Astrocyte (in vitro differentiated cells and primary cell): ENCODE data around the gene SNAI3. TPM values are rescaled to one million over a fixed set of nuclear protein-coding genes. Genes with fewer than 3 reads are reported as not detected.
A peak's percentile ranks its signal among the peaks of the same experiment; 100 is the strongest.

Experiments used
- DNase-seq: peaks from one replicate; pipeline ENCODE4 v3.0.0-alpha.2; 2010; ENCODE audit warnings: low read depth
- FAIRE-seq: peaks from 2 replicates; lab custom pipeline; 2011; peaks lifted over from hg19 to GRCh38; lab: Jason Lieb, UNC
- H2AFZ ChIP-seq: 2 replicates; pipeline ENCODE4 v1.6.0; 2012; ENCODE audit warnings: low read depth, low read length, inconsistent platforms
- H3K27ac ChIP-seq: 2 replicates; pipeline ENCODE4 v1.5.1; 2011; ENCODE audit warnings: low read depth, low read length, inconsistent platforms
- H3K27me3 ChIP-seq: 2 replicates; pipeline ENCODE4 v1.6.0; 2011; ENCODE audit warnings: low read length, inconsistent platforms; ENCODE audit not compliant: insufficient read depth
- H3K36me3 ChIP-seq: 2 replicates; pipeline ENCODE4 v1.5.1; 2011; ENCODE audit warnings: low read length, inconsistent platforms; ENCODE audit not compliant: insufficient read depth
- H3K4me1 ChIP-seq: 2 replicates; pipeline ENCODE4 v1.5.1; 2011; ENCODE audit warnings: low read length, inconsistent platforms; ENCODE audit not compliant: insufficient read depth
- H3K4me2 ChIP-seq: 2 replicates; pipeline ENCODE4 v1.6.0; 2012; ENCODE audit warnings: low read length, inconsistent platforms
- H3K4me3 ChIP-seq: 2 replicates; pipeline ENCODE4 v1.5.1; 2011; ENCODE audit warnings: low read depth, mild to moderate bottlenecking, low read length, inconsistent platforms; ENCODE audit not compliant: insufficient read depth
- H3K79me2 ChIP-seq: 2 replicates; pipeline ENCODE4 v1.6.0; 2012; ENCODE audit warnings: mild to moderate bottlenecking, low read length, inconsistent platforms; ENCODE audit not compliant: insufficient read depth
- H3K9ac ChIP-seq: 2 replicates; pipeline ENCODE4 v1.6.0; 2012; ENCODE audit warnings: mild to moderate bottlenecking, low read length, inconsistent platforms
- H3K9me3 ChIP-seq: 2 replicates; pipeline ENCODE4 v1.5.1; 2012; ENCODE audit warnings: low read depth, mild to moderate bottlenecking, low read length, inconsistent platforms; ENCODE audit not compliant: insufficient read depth
- H4K20me1 ChIP-seq: 2 replicates; pipeline ENCODE4 v1.6.0; 2012; ENCODE audit warnings: low read length, inconsistent platforms; ENCODE audit not compliant: insufficient read depth
- H3K27ac Mint-ChIP-seq: one replicate; pipeline ENCODE4 v1.8.0; 2021; ENCODE audit warnings: mild to moderate bottlenecking, mixed read lengths; ENCODE audit not compliant: unreplicated experiment
- H3K27me3 Mint-ChIP-seq: one replicate; pipeline ENCODE4 v1.8.0; 2021; ENCODE audit warnings: low read depth, mixed read lengths; ENCODE audit not compliant: unreplicated experiment
- H3K36me3 Mint-ChIP-seq: one replicate; pipeline ENCODE4 v1.8.0; 2021; ENCODE audit warnings: low read depth, mixed read lengths; ENCODE audit not compliant: unreplicated experiment
- H3K4me1 Mint-ChIP-seq: one replicate; pipeline ENCODE4 v1.8.0; 2021; ENCODE audit warnings: low read depth, mixed read lengths; ENCODE audit not compliant: unreplicated experiment
- H3K4me3 Mint-ChIP-seq: one replicate; pipeline ENCODE4 v1.8.0; 2021; ENCODE audit warnings: mild to moderate bottlenecking, moderate library complexity, mixed read lengths; ENCODE audit not compliant: unreplicated experiment
- H3K9me3 Mint-ChIP-seq: one replicate; pipeline ENCODE4 v1.8.0; 2021; ENCODE audit warnings: mild to moderate bottlenecking, mixed read lengths; ENCODE audit not compliant: unreplicated experiment
- CTCF ChIP-seq: IDR thresholded peaks from 2 replicates; pipeline ENCODE4 v1.5.1; 2011; ENCODE audit warnings: low read depth, mild to moderate bottlenecking, inconsistent platforms, low read length, moderate library complexity; ENCODE audit not compliant: insufficient read depth
- EZH2 ChIP-seq: IDR thresholded peaks from 2 replicates; pipeline ENCODE4 v1.6.1; 2012; ENCODE audit warnings: mild to moderate bottlenecking, low read length, inconsistent platforms; ENCODE audit not compliant: insufficient read depth
- total RNA-seq: library from RNA; stranded (reverse); gene quantifications from 2 replicates; pipeline ENCODE4 v1.2.1, GENCODE V29; 2021

SNAI3 gene
- total RNA-seq, 1 donor from 2014 or later, result 0.48 TPM

DNA sequence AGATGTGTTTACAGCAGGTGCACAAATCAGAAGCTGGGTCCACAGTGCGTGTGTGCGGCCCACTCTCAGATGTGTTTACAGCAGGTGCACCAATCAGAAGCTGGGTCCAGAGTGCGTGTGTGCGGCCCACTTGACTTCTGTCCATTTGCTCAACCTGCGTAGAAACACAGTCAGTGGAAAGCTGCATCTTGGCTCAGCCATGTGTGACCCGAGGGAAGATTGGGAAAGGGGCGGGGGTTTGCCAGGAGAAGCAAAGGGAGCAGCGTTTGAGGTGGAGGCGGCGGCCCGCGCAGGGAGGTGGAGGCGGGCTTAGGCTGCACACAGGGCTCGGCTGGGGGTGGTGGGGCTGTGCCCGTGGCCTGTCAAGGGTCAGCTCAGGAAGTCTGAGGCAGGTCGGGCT is 24.2 kb upstream of the SNAI3 start:
- Mint-ChIP-seq H3K9me3 (no peaks in the 10 kb centered on the region), H3K27ac (no peak overlapping the region), H3K36me3 (no peaks in the 10 kb centered on the region), H3K4me3 (no peak overlapping the region), H3K4me1 (peaks cover 9% of the 10 kb centered on the region), H3K27me3 (no peaks in the 10 kb centered on the region)
- Histone ChIP-seq H3K4me2 (no peak overlapping the region), H3K4me1 (peaks cover 7% of the 10 kb centered on the region), H3K9ac (no peak overlapping the region), H3K36me3 (peaks cover 3% of the 10 kb centered on the region), H3K27me3 (no peaks in the 10 kb centered on the region), H3K4me3 (no peak overlapping the region), H3K9me3 (no peaks in the 10 kb centered on the region), H2AFZ (no peak overlapping the region), H4K20me1 (peaks cover 75% of the 10 kb centered on the region), H3K27ac (no peak overlapping the region), H3K79me2 (peaks cover 69% of the 10 kb centered on the region)
- no peak for TF ChIP-seq EZH2
- TF ChIP-seq CTCF, result no peak
- DNase-seq, result no peak
- no peak for FAIRE-seq

GRCh38 chr16:88706965-88707826 is 20.9 kb upstream of the SNAI3 start:
- H3K9me3 ChIP-seq, result no peaks in the 10 kb centered on the region
- H3K27me3 ChIP-seq, result no peaks in the 10 kb centered on the region
- H3K36me3 Mint-ChIP-seq, result no peaks in the 10 kb centered on the region
- H3K4me1 ChIP-seq, result peaks cover 23% of the 10 kb centered on the region
- H3K9me3 Mint-ChIP-seq, result no peaks in the 10 kb centered on the region
- peak overlapping the region; percentile 90 for H3K4me3 Mint-ChIP-seq
- peak overlapping the region; percentile 88 for H3K4me3 ChIP-seq
- H3K36me3 ChIP-seq, result peaks cover 3% of the 10 kb centered on the region
- DNase-seq (no peak), FAIRE-seq (no peak)
- peaks cover 12% of the 10 kb centered on the region for H3K4me1 Mint-ChIP-seq
- peak overlapping the region; percentile 67 for H2AFZ ChIP-seq
- no peaks in the 10 kb centered on the region for H3K27me3 Mint-ChIP-seq
- H3K4me2 ChIP-seq, result peak overlapping the region; percentile 96
- peak overlapping the region; percentile 50 for H3K27ac ChIP-seq
- TF ChIP-seq CTCF (no peak), EZH2 (no peak)
- H4K20me1 ChIP-seq, result peaks cover 68% of the 10 kb centered on the region
- peaks cover 91% of the 10 kb centered on the region for H3K79me2 ChIP-seq
- peak overlapping the region; percentile 89 for H3K9ac ChIP-seq
- H3K27ac Mint-ChIP-seq, result peak overlapping the region; percentile 84
